Measurements from ENCODE around the gene KLF18. TPM values are rescaled to one million over a fixed set of nuclear protein-coding genes. Genes with fewer than 3 reads are reported as not detected.

Gene KLF18
- total RNA-seq, 1 donor from 2014 or later = not detected

Small RNA genes lying within 50 kb of the gene (small RNA-seq; reads per million reads assigned to genes)
- gene AL035417.1 (not detected), gene OOSP1P1 (not detected), gene RF00019 (not detected), gene RN7SL479P (not detected)

Other genes with a start within 250 kb of the KLF18 start
- gene ARTN, start 207.8 kb downstream of the KLF18 start, total RNA-seq = under 0.01 TPM
- gene IPO13, start 194.7 kb downstream of the KLF18 start, total RNA-seq = 13.9 TPM
- 12.2 TPM for gene DPH2, start 171.6 kb downstream of the KLF18 start, total RNA-seq
- gene ATP6V0B, start 166.7 kb downstream of the KLF18 start, total RNA-seq = 265 TPM
- 119 TPM for gene B4GALT2, start 162.4 kb downstream of the KLF18 start, total RNA-seq
- gene CCDC24, start 150.0 kb downstream of the KLF18 start, total RNA-seq = 5.3 TPM
- 2.9 TPM for gene SLC6A9, start 110.2 kb downstream of the KLF18 start, total RNA-seq
- under 0.01 TPM for gene KLF17, start 22.8 kb downstream of the KLF18 start, total RNA-seq
- gene DMAP1, start 71.8 kb upstream of the KLF18 start, total RNA-seq = 26.5 TPM
- 79.5 TPM for gene ERI3, start 213.6 kb upstream of the KLF18 start, total RNA-seq

Measured in frontal cortex (tissue), 1 donor.